ENCODE results near the gene ZFP3.
"Not testable (repeated sequence)": the region's sequence is repeated elsewhere in the genome, so short reads cannot be mapped to it uniquely, and the experiment has no call there.

ZFP3 gene

GRCh38 chr17:5126719-5127488, 48.6 kb downstream of the ZFP3 start:
- peaks cover 0 to 2% of the 10 kb centered on the region in 2 experiments for H3K4me1 ChIP-seq (ENCODE audit: control insufficient read depth in 1 of 2, insufficient read depth in 1 of 2, low read depth in 1 of 2, low read length in 1 of 2)
- no peak overlapping the region for H3K4me3 ChIP-seq (ENCODE audit: low read depth in 1 of 2, low read length in 1 of 2)
- no peaks in the 10 kb centered on the region for H3K9me3 ChIP-seq
- peaks cover 38% of the 10 kb centered on the region for H3K27me3 ChIP-seq
- no peaks in the 10 kb centered on the region for H3K36me3 ChIP-seq
- no peak overlapping the region for H3K27ac ChIP-seq
- TF ChIP-seq CTCF (IDR thresholded peaks at IDR 0.05): no peak

GRCh38 chr17:5127910-5128309, 49.6 kb downstream of the ZFP3 start:
- Histone ChIP-seq H3K9me3 (no peaks in the 10 kb centered on the region), H3K27me3 (peaks cover 28% of the 10 kb centered on the region), H3K27ac (no peak overlapping the region), H3K4me1 (ENCODE audit: control insufficient read depth in 1 of 2, insufficient read depth in 1 of 2, low read depth in 1 of 2, low read length in 1 of 2) (no peaks in the 10 kb centered on the region), H3K36me3 (no peaks in the 10 kb centered on the region), H3K4me3 (ENCODE audit: low read depth in 1 of 2, low read length in 1 of 2) (no peak overlapping the region)
- TF ChIP-seq CTCF (IDR thresholded peaks at IDR 0.05): no peak

- peaks cover 24% of the 10 kb centered on the region for H3K27me3 ChIP-seq
- H3K4me1 ChIP-seq (ENCODE audit: control insufficient read depth in 1 of 2, insufficient read depth in 1 of 2, low read depth in 1 of 2, low read length in 1 of 2); H3K4me3 ChIP-seq (ENCODE audit: low read depth in 1 of 2, low read length in 1 of 2); H3K9me3 ChIP-seq; H3K27ac ChIP-seq; H3K36me3 ChIP-seq: not testable (repeated sequence)
These were observed 50.1 kb downstream of the ZFP3 start for GRCh38 chr17:5128387-5128786.

- Histone ChIP-seq H3K4me3 (ENCODE audit: low read depth in 1 of 2, low read length in 1 of 2) (no peak overlapping the region), H3K27ac (no peak overlapping the region), H3K4me1 (ENCODE audit: control insufficient read depth in 1 of 2, insufficient read depth in 1 of 2, low read depth in 1 of 2, low read length in 1 of 2) (no peaks in the 10 kb centered on the region), H3K36me3 (no peaks in the 10 kb centered on the region), H3K9me3 (no peaks in the 10 kb centered on the region), H3K27me3 (peaks cover 17% of the 10 kb centered on the region)
- TF ChIP-seq CTCF (IDR thresholded peaks at IDR 0.05): no peak
These were observed 50.8 kb downstream of the ZFP3 start for GRCh38 chr17:5128905-5129535.

GRCh38 chr17:5129770-5130169, 51.5 kb downstream of the ZFP3 start:
- not testable (repeated sequence) for H3K9me3 ChIP-seq; H3K4me1 ChIP-seq (ENCODE audit: control insufficient read depth in 1 of 2, insufficient read depth in 1 of 2, low read depth in 1 of 2, low read length in 1 of 2); H3K27me3 ChIP-seq; H3K36me3 ChIP-seq; H3K4me3 ChIP-seq (ENCODE audit: low read depth in 1 of 2, low read length in 1 of 2); H3K27ac ChIP-seq

GRCh38 chr17:5130261-5130660, 52.0 kb downstream of the ZFP3 start:
- not testable (repeated sequence) for H3K27ac ChIP-seq; H3K9me3 ChIP-seq; H3K4me3 ChIP-seq (ENCODE audit: low read depth in 1 of 2, low read length in 1 of 2); H3K27me3 ChIP-seq; H3K4me1 ChIP-seq (ENCODE audit: control insufficient read depth in 1 of 2, insufficient read depth in 1 of 2, low read depth in 1 of 2, low read length in 1 of 2); H3K36me3 ChIP-seq

- not testable (repeated sequence) for H3K4me3 ChIP-seq (ENCODE audit: low read depth in 1 of 2, low read length in 1 of 2); H3K36me3 ChIP-seq; H3K4me1 ChIP-seq (ENCODE audit: control insufficient read depth in 1 of 2, insufficient read depth in 1 of 2, low read depth in 1 of 2, low read length in 1 of 2); H3K27ac ChIP-seq; H3K9me3 ChIP-seq; H3K27me3 ChIP-seq
These were observed 52.4 kb downstream of the ZFP3 start for GRCh38 chr17:5130687-5131086.
